AG10803 (cell line): ENCODE results near the gene CRY2.

Experiments used
- DNase-seq: peaks from one replicate; pipeline ENCODE4 v3.0.0; 2010; ENCODE audit warnings: low read depth
- H3K4me3 ChIP-seq: 2 replicates; pipeline ENCODE4 v1.5.1; 2011; ENCODE audit warnings: mild to moderate bottlenecking, low read length, control low read depth
- CTCF ChIP-seq: conservative IDR thresholded peaks from 2 replicates; pipeline ENCODE4 v1.5.1; 2011; ENCODE audit warnings: mild to moderate bottlenecking, low read length, control low read depth, inconsistent platforms

CRY2 gene

GRCh38 chr11:45857961-45858474 is 10.7 kb downstream of the CRY2 start:
- no peak overlapping the region for H3K4me3 ChIP-seq
- TF ChIP-seq CTCF = no peak
- peak; percentile 99 for DNase-seq

- no peak overlapping the region for H3K4me3 ChIP-seq
- DNase-seq = no peak
- no peak for TF ChIP-seq CTCF
These were observed 11.6 kb downstream of the CRY2 start for GRCh38 chr11:45858751-45859398.

DNA sequence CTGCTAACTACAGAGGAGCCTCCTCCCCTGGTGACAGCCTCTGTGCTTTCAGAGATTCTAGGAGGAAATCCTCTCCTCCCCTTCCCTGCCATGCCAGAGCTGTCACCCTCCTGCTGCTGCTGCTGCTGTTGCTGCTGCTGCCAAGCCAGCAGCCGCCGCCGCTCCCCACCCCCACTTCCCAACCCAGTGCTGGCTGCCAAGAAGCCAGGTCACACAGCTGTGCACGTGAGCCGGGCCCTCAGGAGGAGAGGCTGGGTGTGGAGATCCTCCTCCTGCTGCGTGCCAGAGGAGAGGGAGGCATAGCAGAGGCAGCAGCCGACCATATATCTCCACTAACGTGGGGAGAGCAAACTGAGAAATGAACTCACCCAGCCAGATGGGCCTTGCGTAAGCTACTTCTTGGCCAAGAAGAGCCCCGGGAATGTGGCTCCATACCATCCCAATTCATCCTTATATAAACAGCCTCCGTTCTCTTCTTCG is 12.4 kb downstream of the CRY2 start:
- H3K4me3 ChIP-seq = no peak overlapping the region
- peak; percentile 100 for DNase-seq
- TF ChIP-seq CTCF = no peak

- DNase-seq = no peak
- H3K4me3 ChIP-seq = no peak overlapping the region
- no peak for TF ChIP-seq CTCF
These were observed 13.1 kb downstream of the CRY2 start for GRCh38 chr11:45860348-45860747.

DNA sequence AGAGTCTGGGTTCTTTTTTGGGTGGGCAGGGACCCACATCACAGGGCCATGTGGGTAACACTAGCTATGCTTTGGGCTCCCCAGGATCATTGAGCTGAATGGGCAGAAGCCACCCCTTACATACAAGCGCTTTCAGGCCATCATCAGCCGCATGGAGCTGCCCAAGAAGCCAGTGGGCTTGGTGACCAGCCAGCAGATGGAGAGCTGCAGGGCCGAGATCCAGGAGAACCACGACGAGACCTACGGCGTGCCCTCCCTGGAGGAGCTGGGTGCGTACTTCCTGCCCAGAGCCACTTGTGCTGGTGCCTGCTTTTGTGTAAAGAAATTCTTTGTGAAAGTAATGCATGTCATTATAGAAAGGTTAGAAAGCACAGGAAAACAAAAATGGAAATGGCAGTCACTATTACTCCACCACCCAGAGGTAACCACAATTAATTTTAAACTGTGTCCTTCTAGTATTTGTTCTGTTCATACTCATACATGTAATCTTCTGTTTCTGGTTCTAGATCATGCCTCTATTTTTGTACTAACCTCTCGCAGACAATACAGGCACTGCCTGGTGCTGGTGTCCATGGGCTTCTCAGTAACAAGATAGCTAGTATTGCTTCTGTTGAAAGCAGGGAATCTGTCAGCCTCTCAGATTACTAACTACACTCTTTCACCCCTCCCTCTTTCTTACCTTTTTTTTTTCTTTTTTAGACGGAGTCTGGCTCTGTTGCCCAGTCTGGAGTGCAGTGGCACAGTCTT is 13.7 kb downstream of the CRY2 start:
- DNase-seq = no peak
- TF ChIP-seq CTCF = no peak
- H3K4me3 ChIP-seq = no peak overlapping the region

DNA sequence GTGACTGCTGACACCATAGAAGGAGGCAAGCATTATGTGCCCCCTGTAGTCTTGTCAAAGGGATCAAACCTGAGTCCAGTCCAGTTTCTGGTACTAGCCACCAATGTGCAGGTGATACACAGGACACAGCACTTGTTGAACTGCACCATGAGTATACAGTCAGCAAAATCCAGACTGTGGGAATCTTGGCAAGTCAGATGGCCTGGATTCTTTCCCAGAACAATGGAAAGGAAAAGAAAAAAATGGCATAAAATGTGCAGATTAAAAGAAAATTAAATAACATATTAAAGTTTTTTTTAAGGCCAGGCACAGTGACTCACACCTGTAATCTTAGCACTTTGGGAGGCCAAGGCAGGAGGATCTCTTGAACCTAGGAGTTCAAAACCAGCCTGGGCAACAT is 16.8 kb downstream of the CRY2 start:
- DNase-seq = no peak
- no peak overlapping the region for H3K4me3 ChIP-seq
- no peak for TF ChIP-seq CTCF

DNA sequence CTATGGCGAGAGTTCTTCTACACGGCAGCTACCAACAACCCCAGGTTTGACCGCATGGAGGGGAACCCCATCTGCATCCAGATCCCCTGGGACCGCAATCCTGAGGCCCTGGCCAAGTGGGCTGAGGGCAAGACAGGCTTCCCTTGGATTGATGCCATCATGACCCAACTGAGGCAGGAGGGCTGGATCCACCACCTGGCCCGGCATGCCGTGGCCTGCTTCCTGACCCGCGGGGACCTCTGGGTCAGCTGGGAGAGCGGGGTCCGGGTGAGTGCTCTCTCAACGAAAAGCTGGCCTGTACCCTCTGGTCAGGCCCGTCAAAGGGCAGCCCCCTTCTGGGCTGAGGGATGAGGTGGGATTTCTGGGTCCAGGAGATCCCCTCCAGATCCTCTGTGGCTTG is 22.3 kb downstream of the CRY2 start:
- no peak overlapping the region for H3K4me3 ChIP-seq
- no peak for TF ChIP-seq CTCF
- DNase-seq = no peak
